GM12872 (cell line): ENCODE results near the gene PLCD1.

Experiments
- CTCF ChIP-seq: IDR thresholded peaks from 3 replicates; pipeline ENCODE4 v1.5.1; 2011; ENCODE audit warnings: low read depth, mild to moderate bottlenecking, low read length, moderate library complexity; ENCODE audit not compliant: insufficient read depth

PLCD1 gene

GRCh38 chr3:38051131-38051530 lies 21.7 kb upstream of the PLCD1 start:
- TF ChIP-seq CTCF: no peak

GRCh38 chr3:38049358-38050126 lies 20.1 kb upstream of the PLCD1 start:
- TF ChIP-seq CTCF: no peak

- TF ChIP-seq CTCF: no peak
Measured at GRCh38 chr3:38047896-38048295, 18.5 kb upstream of the PLCD1 start.

- TF ChIP-seq CTCF: no peak
Measured at GRCh38 chr3:38046821-38047220, 17.4 kb upstream of the PLCD1 start.

GRCh38 chr3:38046027-38046426 lies 16.6 kb upstream of the PLCD1 start:
- TF ChIP-seq CTCF: no peak

GRCh38 chr3:38043486-38043885 lies 14.0 kb upstream of the PLCD1 start:
- no peak for TF ChIP-seq CTCF

- no peak for TF ChIP-seq CTCF
Measured at GRCh38 chr3:38040401-38040800, 11.0 kb upstream of the PLCD1 start.

- peak; percentile 44; the same call in 1 of the 3 replicates for TF ChIP-seq CTCF
Measured at GRCh38 chr3:38039899-38040261, 10.4 kb upstream of the PLCD1 start.
